HepG2 (cell line): ENCODE results near the gene NOTO. TPM values are rescaled to one million over a fixed set of nuclear protein-coding genes. Genes with fewer than 3 reads are reported as not detected.

Source experiments
- SP2 ChIP-seq: sonication (generic); formaldehyde crosslinking; IDR thresholded peaks from 2 replicates; pipeline ENCODE4 v1.5.1; 2020; ENCODE audit warnings: mild to moderate bottlenecking, missing genetic modification reagents
- polyA plus RNA-seq, 8 experiments: library from polyadenylated mRNA; depleted of rRNA in 3 of 8; stranded (reverse) in 7 of 8; unstranded in 1 of 8; fragments of >200 nt; fragmentation: Illumina TruSeq in 4 of 8; extraction: Trizol in 4 of 8; gene quantifications; 2 replicates each; pipeline versions ENCODE4 v1.2.1 to v1.2.3, GENCODE V29; 2011 to 2016; ENCODE audit warnings: low read depth in 4 of 8, missing spikeins in 1 of 8, mixed read lengths in 1 of 8; ENCODE audit not compliant: insufficient read depth in 1 of 8
- total RNA-seq, 5 experiments: library from RNA; depleted of rRNA; stranded (reverse); fragments of >200 nt; fragmentation: Illumina TruSeq; extraction: Trizol; gene quantifications; 2 replicates each; pipeline ENCODE4 v1.2.3, GENCODE V29; 2016; ENCODE audit warnings: low read depth in 1 of 5
- TF ChIP-seq, protein P1 (sequence below): sonication (generic); formaldehyde crosslinking; conservative IDR thresholded peaks from 2 replicates; pipeline ENCODE4 v1.8.0; 2022; ENCODE audit warnings: missing genetic modification reagents
- TF ChIP-seq, protein P2 (sequence below): sonication (generic); formaldehyde crosslinking; IDR thresholded peaks from 2 replicates; pipeline ENCODE4 v1.8.0; 2022; ENCODE audit warnings: missing genetic modification reagents, mild to moderate bottlenecking, inconsistent platforms, borderline replicate concordance
- TF ChIP-seq, protein P3 (sequence below), 2 experiments: fragments of 450-650 bp in 1 of 2; sonication (generic) in 1 of 2; formaldehyde crosslinking in 1 of 2; IDR thresholded peaks; 2 replicates each; pipeline versions ENCODE4 v1.6.1 to v1.8.0; 2016 to 2022; ENCODE audit warnings: antibody characterized with exemption in 1 of 2, mild to moderate bottlenecking in 1 of 2, missing genetic modification reagents in 1 of 2
- TF ChIP-seq, protein P4 (sequence below): sonication (generic); formaldehyde crosslinking; IDR thresholded peaks from 2 replicates; pipeline ENCODE4 v1.5.0; 2020; ENCODE audit warnings: mild to moderate bottlenecking, missing genetic modification reagents, borderline replicate concordance

NOTO gene
- total and polyA plus RNA-seq, 2 of the 13 experiments (the other 11 are each of a cell fraction or from before 2014, with no cell fraction given) = not detected

DNA sequence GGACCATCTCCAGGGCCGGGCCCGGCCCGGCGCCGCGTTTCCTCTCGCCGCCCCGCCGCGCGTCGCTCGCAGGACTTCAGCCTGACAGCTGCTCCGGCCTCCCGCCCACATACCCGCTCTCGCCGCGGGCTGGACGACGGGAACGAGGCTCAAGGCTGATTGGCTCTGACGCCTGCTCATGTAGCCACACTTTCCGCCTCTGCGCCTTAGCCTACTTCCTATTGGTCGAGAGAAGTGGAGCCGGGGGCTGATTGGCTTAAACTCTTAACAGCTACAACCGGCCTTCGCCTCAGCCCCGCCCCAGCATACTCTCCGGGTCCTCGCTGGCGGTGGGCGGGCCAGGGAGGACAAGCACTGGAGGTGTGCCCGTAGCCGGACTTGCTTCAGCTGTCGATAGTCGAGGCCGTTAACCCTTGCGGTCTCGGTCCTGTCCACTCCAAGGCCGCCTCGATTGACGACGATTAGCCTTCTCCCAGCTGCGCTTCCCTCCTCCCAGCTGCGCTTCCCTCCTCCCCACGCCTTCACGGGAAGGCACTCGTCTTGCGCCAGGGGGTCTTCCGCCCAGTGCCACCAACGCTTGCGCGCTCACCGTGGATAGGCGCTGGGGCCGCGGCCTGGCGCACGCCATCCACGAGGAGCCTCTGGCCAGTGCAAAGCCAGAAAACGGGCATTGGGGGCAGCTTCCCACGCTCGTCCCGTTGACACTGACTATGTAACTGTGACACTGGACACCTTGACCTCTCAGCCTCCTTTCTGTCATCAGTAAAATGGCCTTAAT, 31.0 kb downstream of the NOTO start, which contains the start of gene PRADC1 (continued):
- TF ChIP-seq, protein P1, sequence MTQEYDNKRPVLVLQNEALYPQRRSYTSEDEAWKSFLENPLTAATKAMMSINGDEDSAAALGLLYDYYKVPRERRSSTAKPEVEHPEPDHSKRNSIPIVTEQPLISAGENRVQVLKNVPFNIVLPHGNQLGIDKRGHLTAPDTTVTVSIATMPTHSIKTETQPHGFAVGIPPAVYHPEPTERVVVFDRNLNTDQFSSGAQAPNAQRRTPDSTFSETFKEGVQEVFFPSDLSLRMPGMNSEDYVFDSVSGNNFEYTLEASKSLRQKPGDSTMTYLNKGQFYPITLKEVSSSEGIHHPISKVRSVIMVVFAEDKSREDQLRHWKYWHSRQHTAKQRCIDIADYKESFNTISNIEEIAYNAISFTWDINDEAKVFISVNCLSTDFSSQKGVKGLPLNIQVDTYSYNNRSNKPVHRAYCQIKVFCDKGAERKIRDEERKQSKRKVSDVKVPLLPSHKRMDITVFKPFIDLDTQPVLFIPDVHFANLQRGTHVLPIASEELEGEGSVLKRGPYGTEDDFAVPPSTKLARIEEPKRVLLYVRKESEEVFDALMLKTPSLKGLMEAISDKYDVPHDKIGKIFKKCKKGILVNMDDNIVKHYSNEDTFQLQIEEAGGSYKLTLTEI (CRISPR knock-in tag) = no peak
- TF ChIP-seq, protein P2, sequence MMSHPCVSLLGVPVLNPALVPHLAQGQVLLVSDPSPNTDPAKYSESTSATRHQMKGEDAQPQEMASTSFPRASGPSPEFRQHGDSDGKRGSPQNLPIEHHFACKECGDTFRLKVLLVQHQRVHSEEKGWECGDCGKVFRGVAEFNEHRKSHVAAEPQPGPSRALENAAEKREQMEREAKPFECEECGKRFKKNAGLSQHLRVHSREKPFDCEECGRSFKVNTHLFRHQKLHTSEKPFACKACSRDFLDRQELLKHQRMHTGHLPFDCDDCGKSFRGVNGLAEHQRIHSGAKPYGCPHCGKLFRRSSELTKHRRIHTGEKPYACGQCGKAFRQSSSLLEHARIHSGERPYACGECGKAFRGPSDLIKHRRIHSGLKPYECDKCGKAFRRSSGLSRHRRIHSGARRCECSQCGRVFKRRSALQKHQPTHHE = peak; percentile 92
- peak; percentile 99 for TF ChIP-seq SP2 (CRISPR knock-in tag)
- TF ChIP-seq, protein P3, sequence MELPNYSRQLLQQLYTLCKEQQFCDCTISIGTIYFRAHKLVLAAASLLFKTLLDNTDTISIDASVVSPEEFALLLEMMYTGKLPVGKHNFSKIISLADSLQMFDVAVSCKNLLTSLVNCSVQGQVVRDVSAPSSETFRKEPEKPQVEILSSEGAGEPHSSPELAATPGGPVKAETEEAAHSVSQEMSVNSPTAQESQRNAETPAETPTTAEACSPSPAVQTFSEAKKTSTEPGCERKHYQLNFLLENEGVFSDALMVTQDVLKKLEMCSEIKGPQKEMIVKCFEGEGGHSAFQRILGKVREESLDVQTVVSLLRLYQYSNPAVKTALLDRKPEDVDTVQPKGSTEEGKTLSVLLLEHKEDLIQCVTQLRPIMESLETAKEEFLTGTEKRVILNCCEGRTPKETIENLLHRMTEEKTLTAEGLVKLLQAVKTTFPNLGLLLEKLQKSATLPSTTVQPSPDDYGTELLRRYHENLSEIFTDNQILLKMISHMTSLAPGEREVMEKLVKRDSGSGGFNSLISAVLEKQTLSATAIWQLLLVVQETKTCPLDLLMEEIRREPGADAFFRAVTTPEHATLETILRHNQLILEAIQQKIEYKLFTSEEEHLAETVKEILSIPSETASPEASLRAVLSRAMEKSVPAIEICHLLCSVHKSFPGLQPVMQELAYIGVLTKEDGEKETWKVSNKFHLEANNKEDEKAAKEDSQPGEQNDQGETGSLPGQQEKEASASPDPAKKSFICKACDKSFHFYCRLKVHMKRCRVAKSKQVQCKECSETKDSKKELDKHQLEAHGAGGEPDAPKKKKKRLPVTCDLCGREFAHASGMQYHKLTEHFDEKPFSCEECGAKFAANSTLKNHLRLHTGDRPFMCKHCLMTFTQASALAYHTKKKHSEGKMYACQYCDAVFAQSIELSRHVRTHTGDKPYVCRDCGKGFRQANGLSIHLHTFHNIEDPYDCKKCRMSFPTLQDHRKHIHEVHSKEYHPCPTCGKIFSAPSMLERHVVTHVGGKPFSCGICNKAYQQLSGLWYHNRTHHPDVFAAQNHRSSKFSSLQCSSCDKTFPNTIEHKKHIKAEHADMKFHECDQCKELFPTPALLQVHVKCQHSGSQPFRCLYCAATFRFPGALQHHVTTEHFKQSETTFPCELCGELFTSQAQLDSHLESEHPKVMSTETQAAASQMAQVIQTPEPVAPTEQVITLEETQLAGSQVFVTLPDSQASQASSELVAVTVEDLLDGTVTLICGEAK (IDR thresholded peaks at IDR 0.05) = no peak
- TF ChIP-seq, protein P3 (CRISPR knock-in tag; IDR thresholded peaks at IDR 0.05) = no peak; the same call in 1 of the 2 replicates
- TF ChIP-seq, protein P4, sequence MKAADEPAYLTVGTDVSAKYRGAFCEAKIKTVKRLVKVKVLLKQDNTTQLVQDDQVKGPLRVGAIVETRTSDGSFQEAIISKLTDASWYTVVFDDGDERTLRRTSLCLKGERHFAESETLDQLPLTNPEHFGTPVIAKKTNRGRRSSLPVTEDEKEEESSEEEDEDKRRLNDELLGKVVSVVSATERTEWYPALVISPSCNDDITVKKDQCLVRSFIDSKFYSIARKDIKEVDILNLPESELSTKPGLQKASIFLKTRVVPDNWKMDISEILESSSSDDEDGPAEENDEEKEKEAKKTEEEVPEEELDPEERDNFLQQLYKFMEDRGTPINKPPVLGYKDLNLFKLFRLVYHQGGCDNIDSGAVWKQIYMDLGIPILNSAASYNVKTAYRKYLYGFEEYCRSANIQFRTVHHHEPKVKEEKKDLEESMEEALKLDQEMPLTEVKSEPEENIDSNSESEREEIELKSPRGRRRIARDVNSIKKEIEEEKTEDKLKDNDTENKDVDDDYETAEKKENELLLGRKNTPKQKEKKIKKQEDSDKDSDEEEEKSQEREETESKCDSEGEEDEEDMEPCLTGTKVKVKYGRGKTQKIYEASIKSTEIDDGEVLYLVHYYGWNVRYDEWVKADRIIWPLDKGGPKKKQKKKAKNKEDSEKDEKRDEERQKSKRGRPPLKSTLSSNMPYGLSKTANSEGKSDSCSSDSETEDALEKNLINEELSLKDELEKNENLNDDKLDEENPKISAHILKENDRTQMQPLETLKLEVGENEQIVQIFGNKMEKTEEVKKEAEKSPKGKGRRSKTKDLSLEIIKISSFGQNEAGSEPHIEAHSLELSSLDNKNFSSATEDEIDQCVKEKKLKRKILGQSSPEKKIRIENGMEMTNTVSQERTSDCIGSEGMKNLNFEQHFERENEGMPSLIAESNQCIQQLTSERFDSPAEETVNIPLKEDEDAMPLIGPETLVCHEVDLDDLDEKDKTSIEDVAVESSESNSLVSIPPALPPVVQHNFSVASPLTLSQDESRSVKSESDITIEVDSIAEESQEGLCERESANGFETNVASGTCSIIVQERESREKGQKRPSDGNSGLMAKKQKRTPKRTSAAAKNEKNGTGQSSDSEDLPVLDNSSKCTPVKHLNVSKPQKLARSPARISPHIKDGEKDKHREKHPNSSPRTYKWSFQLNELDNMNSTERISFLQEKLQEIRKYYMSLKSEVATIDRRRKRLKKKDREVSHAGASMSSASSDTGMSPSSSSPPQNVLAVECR = peak; percentile 100
